Mesodermal cell (in vitro differentiated cells): ENCODE measurements around the gene YIPF1.

ENCODE experiments used
- H3K27ac ChIP-seq: 2 replicates; pipeline ENCODE4 v1.7.0; 2013; ENCODE audit warnings: mild to moderate bottlenecking, low read depth, low read length, moderate library complexity; ENCODE audit not compliant: severe bottlenecking
- H3K36me3 ChIP-seq: 2 replicates; pipeline ENCODE4 v1.7.1; 2013; ENCODE audit warnings: mild to moderate bottlenecking, low read length, moderate library complexity; ENCODE audit not compliant: control insufficient read depth, insufficient read depth
- H3K4me1 ChIP-seq: one replicate; pipeline ENCODE4 v1.7.1; 2013; ENCODE audit warnings: mild to moderate bottlenecking, low read length; ENCODE audit not compliant: insufficient read depth, control insufficient read depth, poor library complexity, severe bottlenecking
- H3K4me3 ChIP-seq: 2 replicates; pipeline ENCODE4 v1.7.0; 2013; ENCODE audit warnings: low read length, control low read depth, mild to moderate bottlenecking; ENCODE audit not compliant: insufficient read depth, poor library complexity, severe bottlenecking; ENCODE audit errors: extremely low read depth
- H3K9me3 ChIP-seq: 2 replicates; pipeline ENCODE4 v1.7.1; 2013; ENCODE audit warnings: mild to moderate bottlenecking, low read length, moderate library complexity; ENCODE audit not compliant: control insufficient read depth
- whole genome bisulfite sequencing, 2 experiments: methylation state at CpG; one replicate each; pipeline ENCODE4 v1.1.5; 2013; ENCODE audit warnings: missing lambda C conversion rate in 2 of 2; ENCODE audit not compliant: insufficient coverage in 2 of 2; 5-methylcytosine and 5-hydroxymethylcytosine counted together

Gene YIPF1

GRCh38 chr1:53838654-53838974, 51.0 kb downstream of the YIPF1 start:
- no CpG with 5 or more reads among the region's 2 CpGs for WGBS, 2 experiments
- Histone ChIP-seq H3K36me3 (peaks cover 10% of the 10 kb centered on the region), H3K4me1 (no peaks in the 10 kb centered on the region), H3K4me3 (peak overlapping the region; percentile 97), H3K27ac (peak overlapping the region; percentile 96), H3K9me3 (no peaks in the 10 kb centered on the region)

- Histone ChIP-seq H3K4me3 (peak within 1 kb of the TSS; percentile 97), H3K36me3 (peaks cover 12% of the 10 kb centered on the region), H3K9me3 (no peaks in the 10 kb centered on the region), H3K27ac (peak within 1 kb of the TSS; percentile 96), H3K4me1 (no peaks in the 10 kb centered on the region)
- 0% methylated on average over 40 of the region's 59 CpGs for WGBS, 2 experiments
Measured at GRCh38 chr1:53837924-53838653, 51.5 kb downstream of the YIPF1 start, which contains the start of gene NDC1. Gene NDC1 (minus strand): TSS chr1:53838296. CDS start chr1:53838261, 35 bp downstream.

DNA sequence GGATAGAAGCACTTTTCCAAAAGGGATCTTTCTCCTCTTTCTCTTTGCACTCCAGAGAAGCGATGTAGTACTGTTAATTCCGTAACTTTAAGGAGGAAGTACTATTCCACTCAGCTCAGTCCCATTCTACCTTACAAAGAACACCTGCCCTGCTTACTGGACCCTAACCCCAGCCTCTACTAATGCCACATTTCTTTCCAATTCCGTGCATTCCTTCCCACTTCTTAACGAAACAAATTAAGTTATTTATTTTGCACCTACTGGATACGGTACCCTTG, 52.0 kb downstream of the YIPF1 start:
- 0% methylated on average over 3 of the region's 5 CpGs for WGBS, 2 experiments
- no peaks in the 10 kb centered on the region for H3K4me1 ChIP-seq
- H3K9me3 ChIP-seq, result no peaks in the 10 kb centered on the region
- H3K27ac ChIP-seq, result peak overlapping the region; percentile 96
- H3K4me3 ChIP-seq, result peak overlapping the region; percentile 97
- peaks cover 17% of the 10 kb centered on the region for H3K36me3 ChIP-seq

GRCh38 chr1:53835491-53835890, 54.1 kb downstream of the YIPF1 start:
- H3K36me3 ChIP-seq, result peaks cover 18% of the 10 kb centered on the region
- H3K4me1 ChIP-seq, result no peaks in the 10 kb centered on the region
- no peak overlapping the region for H3K27ac ChIP-seq
- H3K9me3 ChIP-seq, result no peaks in the 10 kb centered on the region
- H3K4me3 ChIP-seq, result no peak overlapping the region
- 100% methylated on average over 1 of the region's 2 CpGs; no CpG with 5 or more reads in 1 of the 2 experiments for WGBS, 2 experiments

- Histone ChIP-seq H3K36me3 (peaks cover 18% of the 10 kb centered on the region), H3K4me3 (no peak overlapping the region), H3K4me1 (no peaks in the 10 kb centered on the region), H3K27ac (no peak overlapping the region), H3K9me3 (no peaks in the 10 kb centered on the region)
- WGBS, 2 experiments, result 97 to 100% methylated on average over 6 to 7 of the region's 11 CpGs
Measured at GRCh38 chr1:53834776-53835175, 54.8 kb downstream of the YIPF1 start.

DNA sequence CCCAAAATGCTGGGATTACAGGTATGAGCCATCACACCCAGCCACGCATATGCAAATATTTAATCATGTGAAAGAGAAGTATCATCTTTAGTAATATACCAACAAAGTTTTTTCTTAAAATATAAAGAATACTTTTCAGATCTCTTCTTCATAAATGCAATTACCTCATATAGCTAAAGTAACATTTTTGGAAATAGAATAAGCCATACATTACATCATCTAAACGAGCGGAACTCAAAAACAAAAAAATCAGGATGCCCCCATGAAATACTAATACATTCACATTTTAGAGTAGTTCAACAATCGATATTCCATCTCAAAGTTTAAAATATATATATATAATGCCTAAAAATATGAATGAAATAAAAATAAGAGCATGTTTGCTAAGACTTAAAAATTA, 56.2 kb downstream of the YIPF1 start:
- Histone ChIP-seq H3K4me1 (no peaks in the 10 kb centered on the region), H3K9me3 (no peaks in the 10 kb centered on the region), H3K27ac (no peak overlapping the region), H3K36me3 (peaks cover 23% of the 10 kb centered on the region), H3K4me3 (no peak overlapping the region)
- no CpG with 5 or more reads among the region's 4 CpGs for WGBS, 2 experiments

DNA sequence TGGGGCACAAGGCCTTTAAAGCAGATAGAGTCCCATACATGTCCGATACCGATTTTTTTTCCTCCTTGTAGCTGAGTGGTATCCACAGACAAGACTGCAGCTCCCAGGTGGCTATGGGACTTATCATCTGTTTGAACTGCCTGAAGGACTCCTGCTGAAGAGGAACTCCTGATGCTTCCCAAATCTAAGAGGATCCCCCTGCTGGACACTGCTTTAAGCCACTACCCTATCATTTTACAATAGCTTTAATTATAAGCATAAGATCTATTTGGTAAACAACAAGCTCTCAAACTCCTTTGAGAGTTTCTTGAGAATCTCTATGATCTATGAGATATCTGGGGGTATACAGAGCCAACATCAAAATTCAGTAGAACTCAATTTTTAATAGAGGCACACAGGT, 63.2 kb downstream of the YIPF1 start:
- Histone ChIP-seq H3K4me1 (no peaks in the 10 kb centered on the region), H3K36me3 (peaks cover 65% of the 10 kb centered on the region)
- WGBS, 2 experiments, result 92 to 95% methylated on average over 2 of the region's 2 CpGs

DNA sequence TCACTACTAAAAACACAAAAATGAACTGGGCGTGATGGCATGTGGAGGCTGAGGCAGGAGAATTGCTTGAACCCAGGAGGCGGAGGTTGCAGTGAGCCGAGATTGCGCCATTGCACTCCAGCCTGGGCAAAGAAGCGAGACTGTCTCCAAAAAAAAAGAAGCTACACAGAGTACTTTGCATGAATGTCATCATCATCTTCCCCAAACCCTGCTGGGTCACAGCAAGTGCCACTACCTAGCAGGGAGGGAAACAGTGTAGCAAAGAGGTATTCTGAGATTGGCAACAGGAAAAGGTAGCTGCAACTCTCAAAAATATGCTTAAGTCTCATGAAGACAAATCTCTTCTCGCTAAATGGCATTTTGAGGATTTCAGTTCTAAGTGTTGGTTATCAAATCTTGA, 64.3 kb downstream of the YIPF1 start:
- WGBS, 2 experiments, result 97 to 100% methylated on average over 3 to 5 of the region's 6 CpGs
- H3K4me1 ChIP-seq, result no peaks in the 10 kb centered on the region
- H3K9me3 ChIP-seq, result no peaks in the 10 kb centered on the region
- H3K36me3 ChIP-seq, result peaks cover 71% of the 10 kb centered on the region
- no peak overlapping the region for H3K4me3 ChIP-seq
- H3K27ac ChIP-seq, result no peak overlapping the region

More for the DNA sequence above, 63.2 kb downstream of the YIPF1 start:
- Histone ChIP-seq H3K4me3 (no peak overlapping the region), H3K9me3 (no peaks in the 10 kb centered on the region), H3K27ac (no peak overlapping the region)

DNA sequence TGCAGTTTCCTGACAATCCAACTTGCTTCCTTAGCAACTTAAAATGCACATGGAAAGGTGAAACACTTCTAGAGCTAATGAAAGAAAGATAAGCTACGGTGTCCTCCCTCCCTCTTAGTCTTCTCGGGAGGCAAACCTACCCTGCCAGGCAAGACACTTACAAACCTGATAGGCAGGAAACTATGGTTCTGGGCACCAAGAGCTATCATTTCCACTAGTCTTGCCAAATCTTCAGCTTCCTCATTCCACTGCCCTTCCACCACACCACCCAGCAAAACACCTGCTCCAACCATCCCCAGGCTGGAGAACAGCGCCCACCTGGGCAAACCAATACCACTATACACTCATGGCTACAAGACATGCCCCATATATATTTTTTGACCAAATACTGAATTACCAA, 66.7 kb downstream of the YIPF1 start:
- Histone ChIP-seq H3K27ac (no peak overlapping the region), H3K9me3 (no peaks in the 10 kb centered on the region), H3K4me1 (no peaks in the 10 kb centered on the region), H3K4me3 (no peak overlapping the region), H3K36me3 (peaks cover 76% of the 10 kb centered on the region)
- 90 to 94% methylated on average over 2 to 3 of the region's 3 CpGs for WGBS, 2 experiments

DNA sequence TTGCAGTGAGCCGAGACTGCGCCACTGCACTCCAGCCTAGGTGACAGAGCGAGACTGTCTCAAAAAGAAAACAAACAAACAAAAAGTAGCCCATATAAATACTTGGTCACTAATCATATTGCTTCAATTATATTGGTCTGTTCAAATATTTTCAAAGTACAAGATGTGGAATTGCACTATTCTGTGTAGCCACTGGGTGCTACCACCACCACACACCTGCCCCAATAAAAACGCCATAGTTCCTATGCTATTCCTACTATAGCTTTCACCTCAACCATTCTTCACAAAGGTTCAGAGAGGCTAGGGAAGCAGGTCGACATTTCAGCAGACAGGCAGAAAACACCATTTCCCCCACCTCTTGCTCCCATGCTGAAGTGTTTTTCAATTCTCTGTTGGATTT, 68.2 kb downstream of the YIPF1 start:
- no peaks in the 10 kb centered on the region for H3K9me3 ChIP-seq
- H3K27ac ChIP-seq, result no peak overlapping the region
- 97 to 100% methylated on average over 1 to 4 of the region's 5 CpGs for WGBS, 2 experiments
- H3K4me1 ChIP-seq, result no peaks in the 10 kb centered on the region
- no peak overlapping the region for H3K4me3 ChIP-seq
- peaks cover 69% of the 10 kb centered on the region for H3K36me3 ChIP-seq

GRCh38 chr1:53819387-53819786, 70.2 kb downstream of the YIPF1 start:
- H3K4me3 ChIP-seq, result no peak overlapping the region
- H3K27ac ChIP-seq, result no peak overlapping the region
- peaks cover 52% of the 10 kb centered on the region for H3K36me3 ChIP-seq
- no peaks in the 10 kb centered on the region for H3K9me3 ChIP-seq
- no peaks in the 10 kb centered on the region for H3K4me1 ChIP-seq
